Measurements from ENCODE around the gene JAK1.

JAK1 gene

GRCh38 chr1:64893921-64894320 lies 72.4 kb downstream of the JAK1 start:
- TF ChIP-seq CTCF (conservative IDR thresholded peaks at IDR 0.05) = no peak
- no peak overlapping the region for H3K27ac ChIP-seq

- H3K27ac ChIP-seq = no peak overlapping the region
- TF ChIP-seq CTCF (conservative IDR thresholded peaks at IDR 0.05) = no peak
These were observed 73.5 kb downstream of the JAK1 start for GRCh38 chr1:64892576-64893573.

GRCh38 chr1:64891448-64891825 lies 74.9 kb downstream of the JAK1 start:
- H3K27ac ChIP-seq = no peak overlapping the region
- no peak for TF ChIP-seq CTCF (conservative IDR thresholded peaks at IDR 0.05)

- TF ChIP-seq CTCF (conservative IDR thresholded peaks at IDR 0.05) = no peak
- H3K27ac ChIP-seq = no peak overlapping the region
These were observed 75.5 kb downstream of the JAK1 start for GRCh38 chr1:64890699-64891447.

- no peak overlapping the region for H3K27ac ChIP-seq
- TF ChIP-seq CTCF (conservative IDR thresholded peaks at IDR 0.05) = no peak
These were observed 78.6 kb downstream of the JAK1 start for GRCh38 chr1:64887689-64888217.

GRCh38 chr1:64886877-64887276 lies 79.5 kb downstream of the JAK1 start:
- no peak overlapping the region for H3K27ac ChIP-seq
- no peak for TF ChIP-seq CTCF (conservative IDR thresholded peaks at IDR 0.05)

- no peak overlapping the region for H3K27ac ChIP-seq
- TF ChIP-seq CTCF (conservative IDR thresholded peaks at IDR 0.05) = no peak
These were observed 80.7 kb downstream of the JAK1 start for GRCh38 chr1:64885648-64886047.

All from VCaP (cell line).